Testis (tissue), 2 donors: ENCODE measurements around the gene ALOX5AP.

Experiments used
- CTCF ChIP-seq, 3 experiments: fragments of 450-650 bp in 2 of 3; fragments of 200-600 bp in 1 of 3; sonication (generic) in 1 of 3; IDR thresholded peaks; one replicate each; pipeline ENCODE4 v1.5.1; 2016 to 2019; ENCODE audit warnings: antibody characterized with exemption in 3 of 3, mild to moderate bottlenecking in 2 of 3, moderate library complexity in 1 of 3
- POLR2A ChIP-seq: fragments of 450-650 bp; IDR thresholded peaks from one replicate; pipeline ENCODE4 v1.6.1; 2017; ENCODE audit warnings: antibody characterized with exemption, mild to moderate bottlenecking, moderate library complexity

DNA sequence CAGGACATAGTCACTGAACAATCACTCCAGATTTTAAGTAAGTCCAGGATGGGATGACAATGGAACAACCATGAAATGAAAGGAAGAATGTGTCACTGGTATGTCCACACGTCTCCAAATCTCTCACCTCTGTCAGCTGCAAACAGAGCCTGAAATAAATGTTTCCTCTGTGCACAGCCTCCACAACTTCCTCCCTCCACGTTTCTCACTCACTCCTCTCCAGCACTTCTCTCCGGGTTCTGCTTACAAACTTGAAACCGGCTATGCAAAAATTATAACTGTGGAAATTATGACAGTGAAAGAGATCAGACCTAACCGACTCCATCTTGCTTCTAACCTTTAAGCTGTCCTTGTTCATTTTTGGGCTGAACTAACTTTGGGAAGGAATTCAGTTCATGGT lies 35.0 kb upstream of the ALOX5AP start:
- TF ChIP-seq POLR2A (no peak), CTCF (IDR thresholded peaks at IDR 0.05) (no peak)
